Measurements from ENCODE around the gene PCDHGA6. TPM values are rescaled to one million over a fixed set of nuclear protein-coding genes. Genes with fewer than 3 reads are reported as not detected.
"Not testable (repeated sequence)": the region's sequence is repeated elsewhere in the genome, so short reads cannot be mapped to it uniquely, and the experiment has no call there.

PCDHGA6 gene
- total RNA-seq, 2 experiments from 2014 or later: 0.11 TPM; not detected in 1

- Mint-ChIP-seq H3K4me1 (ENCODE audit: low read depth) (peaks cover 3% of the 10 kb centered on the region), H3K9me3 (peaks cover 5% of the 10 kb centered on the region), H3K4me3 (peak within 1 kb of the TSS; percentile 77), H3K27me3 (peaks cover 77% of the 10 kb centered on the region), H3K36me3 (ENCODE audit: low read depth) (peaks cover 29% of the 10 kb centered on the region), H3K27ac (no peak within 1 kb of the TSS)
- H3K9me3 ChIP-seq (ENCODE audit: control insufficient read depth in 1 of 2, insufficient read depth in 1 of 2, low read length in 2 of 2): peaks cover 44 to 50% of the 10 kb centered on the region in 2 experiments
- peaks cover 51 to 82% of the 10 kb centered on the region in 2 experiments for H3K27me3 ChIP-seq (ENCODE audit: control insufficient read depth in 1 of 2, insufficient read depth in 2 of 2, low read length in 2 of 2)
- ChIA-PET POLR2A (no interaction called here), CTCF (no interaction called here)
- H3K36me3 ChIP-seq (ENCODE audit: insufficient read depth, low read length): no peaks in the 10 kb centered on the region
- no peaks in the 10 kb centered on the region for H3K4me1 ChIP-seq (ENCODE audit: insufficient read depth, low read length)
- no peak for ATAC-seq (ENCODE audit: poor library complexity)
- intact Hi-C loops (cut with DNase I, micrococcal nuclease): no loop called here
- peak in 2 of 14 experiments; percentile 26 for DNase-seq
- no peak within 1 kb of the TSS for H3K27ac ChIP-seq (ENCODE audit: low read depth in 1 of 2, low read length in 2 of 2)
- H3K4me3 ChIP-seq (ENCODE audit: low read length): no peak within 1 kb of the TSS
- TF ChIP-seq CTCF (IDR thresholded peaks at IDR 0.05): no peak
Observed at GRCh38 chr5:141402553-141403243, 29.0 kb downstream of the PCDHGA6 start, which contains the start of gene PCDHGA9. TSS of gene PCDHGA9 (plus strand) at chr5:141402778. CDS start at chr5:141402953, 175 bp downstream.

GRCh38 chr5:141403387-141403786 is 29.7 kb downstream of the PCDHGA6 start:
- H3K27ac Mint-ChIP-seq: no peak overlapping the region
- no peak for TF ChIP-seq CTCF (IDR thresholded peaks at IDR 0.05)
- peaks cover 7% of the 10 kb centered on the region for H3K4me1 Mint-ChIP-seq (ENCODE audit: low read depth)
- H3K27me3 Mint-ChIP-seq: peaks cover 82% of the 10 kb centered on the region
- ATAC-seq (ENCODE audit: poor library complexity): no peak
- Histone ChIP-seq H3K36me3 (ENCODE audit: insufficient read depth, low read length) (no peaks in the 10 kb centered on the region), H3K4me3 (ENCODE audit: low read length) (no peak overlapping the region), H3K27me3 (ENCODE audit: control insufficient read depth in 1 of 2, insufficient read depth in 2 of 2, low read length in 2 of 2) (peaks cover 54 to 86% of the 10 kb centered on the region in 2 experiments), H3K9me3 (ENCODE audit: control insufficient read depth in 1 of 2, insufficient read depth in 1 of 2, low read length in 2 of 2) (peaks cover 49 to 51% of the 10 kb centered on the region in 2 experiments), H3K27ac (ENCODE audit: low read depth in 1 of 2, low read length in 2 of 2) (no peak overlapping the region), H3K4me1 (ENCODE audit: insufficient read depth, low read length) (no peaks in the 10 kb centered on the region)
- intact Hi-C loops (cut with DNase I, micrococcal nuclease): no loop called here
- H3K9me3 Mint-ChIP-seq: peaks cover 7% of the 10 kb centered on the region
- CTCF ChIA-PET: no interaction called here
- no peak for DNase-seq
- peaks cover 29% of the 10 kb centered on the region for H3K36me3 Mint-ChIP-seq (ENCODE audit: low read depth)
- POLR2A ChIA-PET: no interaction called here
- no peak overlapping the region for H3K4me3 Mint-ChIP-seq

- H3K4me1 Mint-ChIP-seq (ENCODE audit: low read depth); H3K36me3 ChIP-seq (ENCODE audit: insufficient read depth, low read length); intact Hi-C loops (cut with DNase I, micrococcal nuclease); H3K27ac Mint-ChIP-seq; H3K4me1 ChIP-seq (ENCODE audit: insufficient read depth, low read length); H3K27ac ChIP-seq (ENCODE audit: low read depth in 1 of 2, low read length in 2 of 2): not testable (repeated sequence)
- H3K9me3 Mint-ChIP-seq: peaks cover 13% of the 10 kb centered on the region
- H3K4me3 Mint-ChIP-seq: peak within 1 kb of the TSS; percentile 56
- peak; percentile 33 for TF ChIP-seq CTCF (IDR thresholded peaks at IDR 0.05)
- CTCF ChIA-PET: interaction anchor here (0.6 to 1.4 kb wide), 12 partner anchors 8 to 156 kb away, joined by 3 to 10 read pairs (median 3); partner anchors contain the start of genes PCDHGA11 and PCDHGB7
- H3K27me3 ChIP-seq (ENCODE audit: control insufficient read depth in 1 of 2, insufficient read depth in 2 of 2, low read length in 2 of 2): peaks cover 68 to 86% of the 10 kb centered on the region in 2 experiments
- H3K4me3 ChIP-seq (ENCODE audit: low read length): peak within 1 kb of the TSS; percentile 13
- ATAC-seq (ENCODE audit: poor library complexity): peak; percentile 59
- POLR2A ChIA-PET: interaction anchor here (1.0 kb wide), 1 partner anchor 87 kb away, joined by 5 read pairs; the partner anchor contains the start of gene TAF7
- DNase-seq: peak in 6 of 14 experiments; percentile 22 to 49 (median 42)
- peaks cover 24% of the 10 kb centered on the region for H3K36me3 Mint-ChIP-seq (ENCODE audit: low read depth)
- H3K27me3 Mint-ChIP-seq: peaks cover 79% of the 10 kb centered on the region
- peaks cover 44 to 47% of the 10 kb centered on the region in 2 experiments for H3K9me3 ChIP-seq (ENCODE audit: control insufficient read depth in 1 of 2, insufficient read depth in 1 of 2, low read length in 2 of 2)
Observed at GRCh38 chr5:141407790-141408505, 34.3 kb downstream of the PCDHGA6 start, which contains the start of gene PCDHGB6. TSS of gene PCDHGB6 (plus strand) at chr5:141408021. CDS start at chr5:141408203, 182 bp downstream.
